ENCODE results near the gene COG1. TPM values are rescaled to one million over a fixed set of nuclear protein-coding genes. Genes with fewer than 3 reads are reported as not detected.

The COG1 gene
- total and polyA plus RNA-seq, 2 donors (not counting 3 experiments of a cell fraction or from before 2014, with no cell fraction given), result 26.2 to 39.0 TPM

GRCh38 chr17:73215447-73215846, 22.6 kb downstream of the COG1 start:
- dilution Hi-C loops (cut with MboI; ENCODE audit: extremely low pct_ligation_motif_present, low sequenced_read_pairs) (no loop called here), intact Hi-C loops (cut with micrococcal nuclease) (no loop called here)
- no peak for FAIRE-seq

DNA sequence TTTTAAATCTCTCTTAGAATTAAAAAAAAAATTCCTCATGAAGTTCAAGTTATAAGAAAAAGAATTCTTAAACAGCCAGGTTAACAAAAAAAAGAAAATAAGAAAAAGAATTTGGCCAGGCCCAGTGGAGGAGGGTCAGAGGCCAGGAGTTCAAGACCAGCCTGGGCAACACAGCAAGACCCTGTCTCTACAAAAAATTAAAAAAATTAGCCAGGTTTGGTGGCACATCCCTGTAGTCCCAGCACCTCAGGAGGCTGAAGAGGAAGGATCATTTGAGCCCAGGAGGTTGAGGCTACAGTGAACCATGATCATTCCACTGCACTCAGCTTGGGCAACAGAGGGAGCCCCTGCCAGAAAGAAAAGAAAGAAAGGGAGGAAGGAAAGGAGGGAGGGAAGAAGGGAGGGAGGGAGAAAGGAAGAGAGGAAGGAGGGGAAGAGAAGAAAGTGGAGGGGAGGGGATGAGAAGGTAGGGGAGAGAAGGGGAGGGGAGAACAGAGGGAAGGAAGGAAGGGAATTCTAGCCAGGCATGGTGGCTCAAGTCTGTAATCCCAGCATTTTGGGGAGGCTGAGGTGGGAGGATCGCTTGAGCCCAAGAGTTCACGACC, 30.9 kb downstream of the COG1 start:
- FAIRE-seq (no peak), DNase-seq (ENCODE audit: low read depth, low spot score) (no peak)
- TF ChIP-seq FOS (IDR thresholded peaks at IDR 0.05; ENCODE audit: borderline replicate concordance, insufficient read depth, low read length) (no peak), POLR2A (IDR thresholded peaks at IDR 0.05; ENCODE audit: low read depth, low read length) (no peak), MYC (IDR thresholded peaks at IDR 0.05; ENCODE audit: low read depth, low read length) (no peak), JUN (IDR thresholded peaks at IDR 0.05; ENCODE audit: borderline replicate concordance, insufficient read depth, insufficient read length, low read depth) (no peak), MAX (IDR thresholded peaks at IDR 0.05; ENCODE audit: insufficient read depth, insufficient read length) (no peak), EZH2 (IDR thresholded peaks at IDR 0.05; ENCODE audit: borderline replicate concordance, low read depth, low read length, severe bottlenecking) (no peak), CTCF (IDR thresholded peaks at IDR 0.05; ENCODE audit: extremely low read depth in 1 of 2, insufficient read depth in 1 of 2, low read depth in 1 of 2, low read length in 2 of 2) (no peak), POLR2AphosphoS5 (IDR thresholded peaks at IDR 0.05; ENCODE audit: insufficient read depth, low read depth, low read length) (no peak), GATA2 (IDR thresholded peaks at IDR 0.05; ENCODE audit: insufficient read depth, insufficient read length, low read depth, low read length) (no peak)
- intact Hi-C loops (cut with micrococcal nuclease), result no loop called here
- Histone ChIP-seq H3K9me1 (replicated peaks; ENCODE audit: control insufficient read depth, extremely low read depth, insufficient read depth, low read length) (no peaks in the 10 kb centered on the region), H3K27ac (ENCODE audit: insufficient read depth, low read depth, low read length) (no peak overlapping the region), H3K79me2 (ENCODE audit: control insufficient read depth, insufficient read depth, low read length) (peaks cover 51% of the 10 kb centered on the region), H3K36me3 (ENCODE audit: control insufficient read depth in 2 of 2, extremely low read depth in 1 of 2, insufficient read depth in 2 of 2, low read length in 2 of 2) (no peaks in the 10 kb centered on the region), H3K4me3 (replicated peaks in 1 of 3; ENCODE audit: insufficient read depth in 1 of 3, low read depth in 1 of 3, low read length in 3 of 3) (no peak overlapping the region), H3K9me3 (replicated peaks; ENCODE audit: control insufficient read depth, insufficient read depth, low read length) (no peaks in the 10 kb centered on the region), H3K4me2 (ENCODE audit: insufficient read depth, low read length) (no peak overlapping the region), H3K4me1 (ENCODE audit: control insufficient read depth, extremely low read depth, insufficient read depth, low read length) (peaks cover 29% of the 10 kb centered on the region), H4K20me1 (replicated peaks; ENCODE audit: control insufficient read depth, extremely low read depth, insufficient read depth, low read length) (no peaks in the 10 kb centered on the region), H3K9ac (replicated peaks; ENCODE audit: extremely low read depth, insufficient read depth, low read length) (no peak overlapping the region), H3K27me3 (ENCODE audit: control insufficient read depth in 2 of 2, insufficient read depth in 2 of 2, low read length in 2 of 2) (no peaks in the 10 kb centered on the region), H2AFZ (ENCODE audit: low read depth, low read length) (no peak overlapping the region)
- POLR2A ChIA-PET, result no interaction called here
- BruUV-seq (replicated peaks), result no TSS peak
- CTCF ChIA-PET, result interaction anchor here (0.7 to 0.9 kb wide), 3 partner anchors 8 to 498 kb away, joined by 3 to 4 read pairs (median 3); no protein-coding TSS in a partner anchor
- dilution Hi-C loops (cut with MboI; ENCODE audit: extremely low pct_ligation_motif_present, low sequenced_read_pairs), result no loop called here

More at GRCh38 chr17:73215447-73215846, 22.6 kb downstream of the COG1 start:
- peaks cover 0 to 4% of the 10 kb centered on the region in 2 experiments for H3K36me3 ChIP-seq (ENCODE audit: control insufficient read depth in 2 of 2, extremely low read depth in 1 of 2, insufficient read depth in 2 of 2, low read length in 2 of 2)
- no peak for TF ChIP-seq GATA2 (IDR thresholded peaks at IDR 0.05; ENCODE audit: insufficient read depth, insufficient read length, low read depth, low read length)
- TF ChIP-seq POLR2A (IDR thresholded peaks at IDR 0.05; ENCODE audit: low read depth, low read length), result no peak
- no peak for TF ChIP-seq FOS (IDR thresholded peaks at IDR 0.05; ENCODE audit: borderline replicate concordance, insufficient read depth, low read length)
- TF ChIP-seq POLR2AphosphoS5 (IDR thresholded peaks at IDR 0.05; ENCODE audit: insufficient read depth, low read depth, low read length), result no peak
- TF ChIP-seq MAX (IDR thresholded peaks at IDR 0.05; ENCODE audit: insufficient read depth, insufficient read length), result no peak
- no peak for TF ChIP-seq EZH2 (IDR thresholded peaks at IDR 0.05; ENCODE audit: borderline replicate concordance, low read depth, low read length, severe bottlenecking)
- H3K4me2 ChIP-seq (ENCODE audit: insufficient read depth, low read length), result no peak overlapping the region
- POLR2A ChIA-PET, result no interaction called here
- CTCF ChIA-PET, result interaction anchor here (0.7 to 1.8 kb wide), 5 partner anchors 9 to 17 kb away, joined by 3 to 7 read pairs (median 3); a partner anchor contains a TSS
- H3K9ac ChIP-seq (replicated peaks; ENCODE audit: extremely low read depth, insufficient read depth, low read length), result no peak overlapping the region
- H3K4me1 ChIP-seq (ENCODE audit: control insufficient read depth, extremely low read depth, insufficient read depth, low read length), result no peaks in the 10 kb centered on the region
- no peak overlapping the region for H2AFZ ChIP-seq (ENCODE audit: low read depth, low read length)
- no TSS peak for BruUV-seq (replicated peaks)
- H3K9me3 ChIP-seq (replicated peaks; ENCODE audit: control insufficient read depth, insufficient read depth, low read length), result no peaks in the 10 kb centered on the region
- DNase-seq (ENCODE audit: low read depth, low spot score), result no peak
- no peaks in the 10 kb centered on the region for H4K20me1 ChIP-seq (replicated peaks; ENCODE audit: control insufficient read depth, extremely low read depth, insufficient read depth, low read length)
- no peak overlapping the region for H3K27ac ChIP-seq (ENCODE audit: insufficient read depth, low read depth, low read length)
- H3K79me2 ChIP-seq (ENCODE audit: control insufficient read depth, insufficient read depth, low read length), result peaks cover 1% of the 10 kb centered on the region
- H3K4me3 ChIP-seq (replicated peaks in 1 of 3; ENCODE audit: insufficient read depth in 1 of 3, low read depth in 1 of 3, low read length in 3 of 3), result no peak overlapping the region
- H3K27me3 ChIP-seq (ENCODE audit: control insufficient read depth in 2 of 2, insufficient read depth in 2 of 2, low read length in 2 of 2), result no peaks in the 10 kb centered on the region
- H3K9me1 ChIP-seq (replicated peaks; ENCODE audit: control insufficient read depth, extremely low read depth, insufficient read depth, low read length), result no peaks in the 10 kb centered on the region

Measured in endothelial cell of umbilical vein (primary cell).